Activated gamma-delta T cell treated with Interleukin-2 at 50 U/mL for 16 hours (primary cell): ENCODE data around the gene KIF6.
"Not testable (repeated sequence)": the region's sequence is repeated elsewhere in the genome, so short reads cannot be mapped to it uniquely, and the experiment has no call there.

Experiments used
- DNase-seq: peaks from one replicate; pipeline ENCODE4 v3.0.0-alpha.2; 2020

The KIF6 gene

DNA sequence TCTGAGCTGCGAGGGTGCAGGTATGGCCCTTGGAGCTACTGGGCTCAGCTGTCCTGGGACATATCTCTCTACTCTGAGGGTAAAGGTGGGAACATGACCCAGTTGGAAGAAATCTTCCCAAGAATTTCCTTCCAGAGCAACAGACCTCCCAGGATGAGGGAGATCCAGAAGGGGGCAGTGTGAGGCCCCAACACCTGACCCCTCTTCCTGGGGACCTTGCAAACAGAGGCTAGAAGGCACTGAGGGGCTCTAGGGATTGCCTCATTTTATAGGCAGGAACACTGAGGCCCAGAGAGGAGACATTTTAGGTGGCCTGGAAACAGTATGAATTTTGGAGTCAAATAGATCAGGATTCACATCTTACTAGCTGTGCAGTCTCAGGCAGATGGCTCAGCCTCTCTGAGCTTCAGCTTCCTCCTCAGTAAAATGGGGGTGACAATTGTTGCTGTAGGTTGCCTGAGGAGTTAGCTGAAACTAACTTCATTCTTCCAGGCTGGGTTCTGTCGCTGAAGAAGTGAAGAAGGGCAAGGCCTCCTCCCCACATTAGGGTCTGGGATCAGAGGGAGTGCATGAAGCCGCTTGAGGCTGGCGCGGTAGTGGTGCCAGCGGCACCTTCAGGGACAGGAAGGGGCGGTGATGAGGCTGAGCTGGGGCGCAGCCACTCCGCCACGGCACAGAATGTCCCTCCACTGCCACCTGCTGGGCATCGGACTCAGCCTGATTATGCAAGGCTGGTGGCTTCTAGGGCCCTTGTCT, 422.4 kb downstream of the KIF6 start:
- peak; percentile 86 for DNase-seq

DNA sequence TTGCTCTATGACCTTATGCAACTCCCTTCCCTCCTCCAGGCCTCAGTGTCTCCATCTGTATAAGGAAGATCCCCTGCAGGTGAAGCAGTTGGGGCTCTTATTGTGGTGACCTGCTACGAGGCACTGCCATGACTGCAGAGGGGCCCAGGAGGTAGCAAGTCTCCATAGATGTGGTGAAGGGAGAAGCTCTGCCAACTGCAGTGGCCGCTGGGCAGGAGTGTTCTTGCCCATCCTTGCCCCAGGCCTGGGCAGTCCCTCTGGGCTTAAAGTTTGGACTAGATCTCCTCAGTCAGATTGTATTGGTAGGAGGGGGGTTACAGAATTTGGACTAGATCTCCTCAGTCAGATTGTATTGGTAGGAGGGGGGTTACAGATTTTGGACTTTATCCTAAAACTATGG, 423.2 kb downstream of the KIF6 start:
- no peak for DNase-seq

DNA sequence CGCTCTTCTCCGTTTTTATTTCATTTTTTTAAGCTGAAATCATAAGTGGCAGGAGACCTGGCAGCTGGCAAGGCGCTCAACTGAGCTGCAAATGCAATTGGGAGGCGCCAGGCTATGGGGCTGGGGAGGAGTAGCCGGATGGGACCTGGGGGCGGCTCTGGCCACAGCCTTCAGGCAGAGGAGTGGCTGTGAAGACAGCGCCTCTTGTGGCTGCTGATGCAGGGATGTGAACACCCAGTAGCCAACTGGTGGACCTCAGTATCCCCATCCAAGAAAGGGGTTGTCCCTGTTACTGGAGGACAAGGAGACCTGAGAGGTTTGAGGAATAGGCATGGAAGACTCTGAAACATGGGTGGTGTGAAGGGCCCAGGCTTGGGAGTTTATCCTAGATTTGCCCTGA, 423.6 kb downstream of the KIF6 start:
- no peak for DNase-seq

DNA sequence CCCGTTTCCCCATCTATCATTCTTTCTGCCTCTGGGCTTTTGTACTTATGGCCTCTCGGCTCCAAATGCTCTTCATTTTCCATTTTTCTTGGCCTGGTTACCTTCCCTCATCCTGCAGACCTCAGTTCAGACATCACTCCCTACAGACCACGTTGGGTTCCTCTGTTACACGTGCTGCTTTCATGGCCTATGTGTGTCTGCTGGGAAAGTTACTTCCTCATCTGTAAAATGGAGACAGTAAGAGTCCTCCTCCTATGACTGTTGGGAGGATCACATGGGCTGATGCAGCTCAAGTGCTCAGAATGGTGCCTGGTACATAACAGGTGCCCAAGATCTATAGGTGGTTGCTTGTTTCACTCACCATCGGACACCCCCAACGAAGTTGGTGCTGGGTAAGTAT, 424.5 kb downstream of the KIF6 start:
- DNase-seq, result no peak

DNA sequence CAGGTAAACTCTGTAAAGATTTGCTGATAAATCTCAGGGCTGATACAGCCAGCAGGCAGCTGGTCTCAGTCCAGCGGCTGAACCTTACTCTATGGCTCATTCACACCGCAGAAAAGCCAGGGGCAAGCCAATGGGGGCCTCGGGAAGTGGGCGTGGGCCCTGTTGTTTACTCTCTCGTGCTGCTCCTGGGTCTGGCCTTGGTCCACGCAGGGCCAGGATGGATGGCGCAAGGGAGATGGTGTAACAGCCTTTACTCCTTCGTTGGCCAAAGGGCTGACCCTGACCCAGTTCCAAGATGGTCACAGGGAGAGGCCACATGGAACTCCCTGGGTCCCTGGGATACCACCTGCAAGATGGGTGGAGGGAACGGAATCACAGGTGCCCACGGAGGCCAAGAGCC, 427.1 kb downstream of the KIF6 start:
- no peak for DNase-seq

DNA sequence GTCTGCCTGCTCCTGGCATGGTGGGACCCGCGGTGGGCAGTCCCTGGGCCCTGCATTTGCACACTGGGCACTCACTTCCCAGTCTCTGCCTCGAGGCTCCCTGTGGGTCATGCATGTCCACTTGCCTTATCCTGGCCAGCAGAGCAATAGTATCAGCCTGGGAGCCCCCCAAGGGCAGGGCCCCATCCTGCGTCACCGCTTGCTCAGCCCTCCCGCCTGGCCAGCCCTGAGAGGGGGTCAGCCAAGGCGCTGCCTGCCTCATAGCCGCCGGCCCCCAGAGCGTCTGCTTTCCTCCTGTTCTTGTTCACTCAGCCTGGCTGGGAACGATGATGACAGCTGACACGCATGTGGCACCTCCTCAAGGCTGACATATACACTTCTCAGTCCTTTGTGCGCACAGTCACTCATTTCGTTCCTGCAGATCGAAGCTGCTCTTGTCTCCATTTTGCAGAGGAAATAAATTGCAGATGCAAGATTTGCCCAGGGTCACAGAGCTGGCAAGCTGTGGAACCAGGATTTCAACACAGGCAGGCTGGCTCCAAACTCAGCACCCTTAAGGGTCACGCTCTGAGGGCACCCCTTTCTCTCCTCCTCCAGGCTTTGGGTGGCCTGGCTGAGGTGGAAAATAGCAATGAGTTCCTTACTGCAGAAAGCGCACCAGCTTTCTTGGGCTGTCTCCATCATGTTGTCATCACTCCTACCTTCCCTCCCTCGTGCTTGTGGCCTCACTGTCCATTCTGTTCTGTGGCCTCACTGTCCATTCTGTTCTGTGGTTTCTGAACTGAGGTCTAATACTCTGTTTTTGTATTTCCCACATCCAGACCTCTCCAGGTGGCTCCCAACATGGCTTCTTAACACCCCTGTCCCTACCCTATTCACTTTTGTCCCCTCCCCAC, 428.2 kb downstream of the KIF6 start:
- DNase-seq, result no peak

DNA sequence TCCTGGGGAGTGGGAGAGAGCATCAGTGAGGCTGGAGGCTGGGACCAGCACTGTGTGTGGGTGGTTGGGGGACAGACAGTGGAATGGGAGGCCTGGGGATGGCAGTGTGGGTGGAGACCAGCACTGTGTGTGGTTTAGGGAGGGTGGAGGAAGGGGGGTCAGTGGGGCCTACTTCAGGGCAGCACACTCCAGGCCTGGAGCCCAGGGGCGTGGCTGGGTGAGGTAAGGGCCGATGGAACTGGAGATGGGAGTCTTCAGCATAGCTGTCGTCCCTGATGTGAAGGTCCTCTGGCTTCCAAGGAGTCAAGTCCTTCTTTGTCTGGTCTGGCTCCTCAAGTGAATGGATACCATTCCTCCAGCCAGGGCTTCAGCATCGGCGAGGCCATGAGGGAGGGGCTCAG, 429.6 kb downstream of the KIF6 start:
- DNase-seq, result no peak

DNA sequence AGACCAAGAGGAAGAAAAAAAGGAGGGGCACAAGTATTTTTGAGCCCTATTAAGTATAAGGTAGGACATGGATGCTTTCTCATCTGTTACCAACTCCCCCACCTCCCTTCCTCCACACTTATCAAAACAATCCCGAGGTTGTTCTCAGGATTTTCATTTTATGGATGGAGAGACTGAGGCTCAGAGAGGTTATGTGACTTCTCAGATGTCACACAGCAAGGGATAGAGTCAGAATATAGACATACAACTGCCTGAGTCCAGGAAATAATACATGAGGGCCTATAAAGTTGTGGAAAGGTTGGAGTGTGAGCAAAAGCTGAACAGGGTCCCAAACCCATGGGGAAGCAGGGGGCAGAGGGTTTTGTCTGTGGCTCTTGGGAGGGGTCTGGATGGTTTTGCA, 430.3 kb downstream of the KIF6 start:
- no peak for DNase-seq

DNA sequence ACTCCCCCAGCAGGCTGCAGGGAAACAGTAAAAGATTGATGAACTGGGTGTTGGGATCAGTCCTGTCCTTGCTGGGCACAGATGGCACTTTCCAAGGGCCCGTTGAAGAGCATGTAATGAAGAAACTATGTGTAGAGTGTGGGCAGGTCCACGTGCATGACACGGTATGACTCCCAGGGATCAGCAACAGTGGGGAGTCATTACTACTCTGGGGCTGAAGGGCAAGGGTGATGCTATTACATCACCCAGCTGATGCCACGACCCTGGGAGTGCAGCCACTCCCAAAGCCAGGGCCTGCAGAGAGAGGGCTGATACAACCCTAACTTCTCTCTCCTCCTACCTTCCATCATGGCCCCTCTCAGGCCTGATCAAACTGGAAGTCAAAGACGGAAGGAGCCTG, 431.1 kb downstream of the KIF6 start:
- DNase-seq, result no peak

DNA sequence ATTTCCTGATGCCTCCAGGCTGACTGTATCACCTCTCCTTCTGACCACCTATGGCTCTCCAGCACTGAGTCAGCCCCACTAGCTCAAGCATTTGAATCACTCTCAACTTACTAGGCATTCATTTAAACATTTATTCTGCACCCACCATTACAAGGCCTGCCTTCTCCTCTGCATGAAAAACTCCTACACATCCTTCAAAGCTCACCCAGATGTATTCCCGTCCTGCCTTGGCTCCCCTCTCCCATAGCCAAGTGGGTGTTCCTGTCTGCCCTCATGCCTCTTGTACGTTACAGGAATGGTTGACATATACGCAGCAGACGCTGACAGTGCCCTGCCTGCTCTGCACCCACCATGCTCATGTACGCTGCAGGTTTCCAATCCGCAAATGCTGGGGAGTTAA, 432.6 kb downstream of the KIF6 start:
- DNase-seq, result no peak

DNA sequence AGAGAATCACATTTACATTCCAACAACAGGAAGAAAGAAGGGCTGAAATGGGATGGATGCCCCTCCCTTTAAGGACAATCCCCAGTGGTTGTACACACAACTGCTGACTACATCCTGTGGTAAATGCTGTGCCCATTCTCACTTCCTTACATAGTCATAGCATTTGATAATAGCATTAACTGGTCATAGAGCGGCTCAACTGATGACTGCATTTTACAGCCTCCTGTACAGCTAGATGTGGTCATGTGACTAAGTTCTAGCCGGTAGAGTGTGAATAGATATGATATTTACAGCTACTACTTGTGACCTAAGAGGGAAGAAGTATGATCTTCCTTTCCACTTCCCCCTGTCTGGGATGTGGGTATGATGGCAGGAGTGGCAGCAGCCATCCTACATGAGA, 435.7 kb downstream of the KIF6 start:
- DNase-seq, result no peak

DNA sequence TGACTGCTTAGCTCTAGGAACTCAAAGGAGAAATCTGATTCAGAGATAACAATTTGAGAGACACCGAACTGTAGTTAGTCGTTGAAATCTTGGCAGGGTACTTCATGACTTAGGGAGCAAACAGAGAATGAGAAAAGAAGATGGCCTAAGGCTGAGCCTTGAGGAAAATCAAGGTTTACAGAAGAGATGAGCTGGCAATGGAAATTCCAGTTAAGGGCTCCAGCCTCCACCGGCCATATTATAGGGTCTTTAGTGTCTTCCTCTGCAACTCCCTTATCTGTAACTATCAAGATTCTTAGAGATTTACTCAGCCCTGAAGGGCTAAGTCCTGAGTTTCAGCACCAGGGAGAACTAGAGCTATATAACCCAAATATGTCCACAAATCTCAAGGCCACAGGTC, 437.6 kb downstream of the KIF6 start:
- no peak for DNase-seq

DNA sequence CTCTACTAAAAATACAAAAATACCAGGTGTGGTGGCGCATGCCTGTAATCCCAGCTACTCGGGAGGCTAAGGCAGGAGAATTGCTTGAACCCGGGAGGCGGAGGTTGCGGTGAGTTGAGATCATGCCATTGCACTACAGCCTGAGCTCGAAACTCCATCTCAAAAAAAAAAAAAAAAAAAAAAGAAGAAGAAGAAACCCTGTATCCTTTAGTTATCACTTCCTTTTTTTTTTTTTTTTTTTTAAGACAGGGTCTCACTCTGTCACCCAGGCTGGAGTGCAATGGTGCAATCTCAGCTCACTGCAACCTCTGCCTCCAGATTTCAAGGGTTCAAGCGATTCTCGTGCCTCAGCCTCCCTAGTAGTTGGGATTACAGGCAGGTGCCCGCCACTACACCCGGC, 438.6 kb downstream of the KIF6 start:
- not testable (repeated sequence) for DNase-seq

DNA sequence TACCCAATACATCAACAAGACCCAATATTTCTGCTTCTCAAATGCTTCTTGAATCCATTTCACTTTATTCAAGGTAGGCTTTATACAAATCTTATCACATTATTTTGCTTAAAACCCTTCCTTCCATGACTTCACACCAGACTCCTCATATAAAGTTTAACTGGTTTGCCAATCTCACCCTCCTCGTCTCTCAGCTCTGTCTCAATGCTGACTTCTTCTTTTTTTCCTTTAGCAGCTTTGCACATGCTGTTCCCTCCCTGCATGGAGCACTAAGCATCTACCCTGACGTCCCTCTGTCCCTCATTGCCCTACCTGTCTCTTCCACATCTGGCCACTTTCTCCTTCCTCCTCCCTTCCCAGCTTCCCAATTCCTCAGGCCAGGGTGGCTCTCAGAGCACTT, 442.4 kb downstream of the KIF6 start:
- DNase-seq, result no peak

DNA sequence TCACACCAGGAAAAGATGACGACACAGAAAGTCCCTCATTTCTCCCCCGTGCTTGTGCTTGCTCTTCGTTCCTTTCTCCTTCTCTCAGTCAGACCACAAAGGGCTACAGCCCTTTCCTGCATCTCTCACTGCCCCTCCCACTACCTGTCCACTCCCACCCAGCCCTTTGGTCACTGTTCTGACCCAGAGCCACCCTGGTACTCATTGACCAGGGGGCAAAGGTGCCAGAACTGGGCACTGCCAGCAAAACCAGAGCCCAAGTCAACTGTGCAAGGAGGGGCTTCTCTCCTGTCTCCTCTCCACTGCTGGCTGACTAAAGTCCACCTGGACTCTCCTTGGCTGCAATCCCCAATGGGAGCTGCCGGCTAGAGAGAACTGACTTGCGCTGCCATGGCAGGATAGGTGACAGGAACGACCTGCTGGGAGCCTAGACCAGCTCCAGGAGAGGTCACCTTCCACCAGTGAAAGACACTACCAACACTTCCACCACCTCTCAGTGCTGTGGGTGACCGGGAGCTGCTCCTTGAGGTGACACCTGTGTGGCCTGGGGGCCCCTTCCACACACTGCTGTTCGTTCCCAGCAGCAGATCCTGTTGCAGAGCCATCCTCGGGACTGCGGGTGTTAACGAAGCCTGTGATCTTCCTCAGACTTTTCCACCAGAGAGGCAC, 443.8 kb downstream of the KIF6 start:
- DNase-seq, result no peak

DNA sequence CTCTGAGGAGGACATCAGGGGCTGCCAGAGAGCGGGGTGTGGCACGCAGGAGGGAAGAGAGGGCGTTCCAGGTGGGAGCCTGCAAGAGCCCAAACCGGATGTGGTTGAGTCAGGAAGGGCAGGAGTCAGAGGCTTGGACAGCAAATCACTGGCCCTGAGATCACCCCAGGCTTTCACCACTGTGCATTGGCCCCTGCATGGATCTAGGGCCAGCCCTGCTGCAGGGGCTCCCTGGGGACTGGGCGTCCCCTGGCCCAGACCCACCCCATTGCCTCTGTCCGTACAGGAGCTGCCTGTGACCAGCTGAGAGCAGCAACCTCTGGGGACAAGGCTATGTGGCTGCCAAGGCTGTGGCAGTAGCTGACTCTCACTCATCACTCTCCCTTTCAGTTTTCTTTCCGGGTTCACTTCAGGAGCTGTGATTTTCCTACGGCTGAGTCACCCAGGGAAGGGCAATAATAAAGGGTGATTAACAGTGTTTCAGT, 444.9 kb downstream of the KIF6 start:
- DNase-seq, result no peak
